Left renal pelvis (tissue), 4 donors: Measurements from ENCODE around the gene ABLIM1. TPM values are rescaled to one million over a fixed set of nuclear protein-coding genes. Genes with fewer than 3 reads are reported as not detected.

Experiments
- DNase-seq, 4 donors: peaks; one replicate each; pipeline ENCODE4 v3.0.0-alpha.2; 2013; ENCODE audit warnings: low read depth in 4 of 4, low spot score in 3 of 4
- polyA plus RNA-seq, 4 donors: library from polyadenylated mRNA; unstranded; fragments of 120-200 nt; gene quantifications; one replicate each; pipeline ENCODE4 v1.2.1, GENCODE V29; 2013; ENCODE audit not compliant: insufficient read length in 4 of 4

The ABLIM1 gene
- polyA plus RNA-seq, 4 donors, result 91.3 to 111 (median 103) TPM

- no peak for DNase-seq
These were observed 31.2 kb downstream of the ABLIM1 start for GRCh38 chr10:114626841-114627240.

GRCh38 chr10:114624951-114625780, 32.9 kb downstream of the ABLIM1 start:
- no peak for DNase-seq

GRCh38 chr10:114624422-114624821, 33.7 kb downstream of the ABLIM1 start:
- no peak for DNase-seq

GRCh38 chr10:114623661-114624294, 34.3 kb downstream of the ABLIM1 start:
- no peak for DNase-seq

- DNase-seq, result no peak
These were observed 34.9 kb downstream of the ABLIM1 start for GRCh38 chr10:114623155-114623554.

- DNase-seq, result no peak
These were observed 39.4 kb downstream of the ABLIM1 start for GRCh38 chr10:114618722-114619121.

- no peak for DNase-seq
These were observed 41.6 kb downstream of the ABLIM1 start for GRCh38 chr10:114616516-114616915.

- no peak for DNase-seq
These were observed 42.0 kb downstream of the ABLIM1 start for GRCh38 chr10:114616103-114616502.

- DNase-seq, result no peak
These were observed 42.5 kb downstream of the ABLIM1 start for GRCh38 chr10:114615600-114616007.

GRCh38 chr10:114613237-114613979, 44.7 kb downstream of the ABLIM1 start:
- DNase-seq, result peak in 1 of 4 donors; percentile 42

- DNase-seq, result no peak
These were observed 46.5 kb downstream of the ABLIM1 start for GRCh38 chr10:114611617-114612016.

GRCh38 chr10:114609518-114610426, 48.3 kb downstream of the ABLIM1 start:
- no peak for DNase-seq

- DNase-seq, result no peak
These were observed 50.6 kb downstream of the ABLIM1 start for GRCh38 chr10:114607358-114607998.

- peak in 2 of 4 donors; percentile 42 to 48 for DNase-seq
These were observed 52.8 kb downstream of the ABLIM1 start for GRCh38 chr10:114605155-114605797.

- no peak for DNase-seq
These were observed 53.5 kb downstream of the ABLIM1 start for GRCh38 chr10:114604357-114605130.

- DNase-seq, result no peak
These were observed 54.1 kb downstream of the ABLIM1 start for GRCh38 chr10:114603948-114604347.

GRCh38 chr10:114603303-114603702, 54.8 kb downstream of the ABLIM1 start:
- no peak for DNase-seq

- no peak for DNase-seq
These were observed 58.0 kb downstream of the ABLIM1 start for GRCh38 chr10:114600057-114600456.

GRCh38 chr10:114596793-114597192, 61.3 kb downstream of the ABLIM1 start:
- no peak for DNase-seq
